RWPE1 (cell line): Measurements from ENCODE around the gene CLPTM1.

ENCODE experiments used
- CTCF ChIA-PET: fragments of 350-600 bp; sonication (Branson Sonifier 250); formaldehyde crosslinking; extraction: SDS; loops from one replicate; lab custom pipeline; 2021; lab: Yijun Ruan, JAX
- POLR2A ChIA-PET: fragments of 400-600 bp; formaldehyde crosslinking; extraction: SDS; loops from one replicate; lab custom pipeline; 2020; ENCODE audit warnings: antibody characterized with exemption; ENCODE audit not compliant: low non-redundant PET; lab: Yijun Ruan, JAX
- DNase-seq: peaks from one replicate; pipeline ENCODE4 v3.0.0; 2012; ENCODE audit warnings: low spot score
- H3K27ac ChIP-seq: fragments of 450-650 bp; 2 replicates; pipeline ENCODE4 v1.5.1; 2017
- TF ChIP-seq, protein P1 (sequence below): fragments of 450-650 bp; conservative IDR thresholded peaks from 2 replicates; pipeline ENCODE4 v1.5.1; 2017; ENCODE audit warnings: low read depth, mild to moderate bottlenecking

The CLPTM1 gene

DNA sequence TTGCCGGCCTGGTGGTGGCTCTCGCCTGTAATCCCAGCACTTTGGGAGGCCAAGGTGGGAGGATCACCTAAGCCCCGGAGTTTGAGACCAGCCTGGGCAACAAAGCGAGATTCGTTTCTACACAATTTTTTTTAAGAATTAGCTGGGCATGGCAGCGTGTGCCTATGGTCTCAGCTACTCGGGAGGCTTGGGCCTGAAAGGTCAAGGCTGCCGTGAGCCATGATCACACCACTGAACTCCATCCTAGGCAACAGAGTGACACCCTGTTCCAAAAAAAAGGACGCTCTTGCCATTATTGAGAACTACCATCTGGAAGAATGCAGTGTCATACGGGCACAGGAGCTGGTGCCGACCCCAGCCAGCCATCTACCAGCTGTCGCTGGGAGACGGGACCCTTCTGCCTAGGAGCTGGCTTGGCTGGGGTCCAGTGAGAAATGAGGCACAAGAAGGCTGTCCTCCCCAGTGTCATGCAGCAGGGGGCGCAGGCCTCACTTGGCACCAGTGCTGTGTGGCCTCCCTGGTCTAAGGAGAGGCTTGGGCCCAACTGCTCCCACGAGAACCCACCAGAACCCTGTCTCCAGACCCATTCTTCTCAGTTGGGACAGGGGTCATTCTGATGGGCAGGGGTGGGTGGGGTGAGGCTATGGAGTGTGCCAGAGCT is 33.8 kb downstream of the CLPTM1 start:
- ChIA-PET POLR2A (no interaction called here), CTCF (interaction anchor here (0.6 to 1.4 kb wide), 4 partner anchors 12 to 76 kb away, joined by 4 to 6 read pairs (median 5); no protein-coding TSS in a partner anchor)
- peak; percentile 21 for DNase-seq
- no peak overlapping the region for H3K27ac ChIP-seq
- TF ChIP-seq, protein P1, sequence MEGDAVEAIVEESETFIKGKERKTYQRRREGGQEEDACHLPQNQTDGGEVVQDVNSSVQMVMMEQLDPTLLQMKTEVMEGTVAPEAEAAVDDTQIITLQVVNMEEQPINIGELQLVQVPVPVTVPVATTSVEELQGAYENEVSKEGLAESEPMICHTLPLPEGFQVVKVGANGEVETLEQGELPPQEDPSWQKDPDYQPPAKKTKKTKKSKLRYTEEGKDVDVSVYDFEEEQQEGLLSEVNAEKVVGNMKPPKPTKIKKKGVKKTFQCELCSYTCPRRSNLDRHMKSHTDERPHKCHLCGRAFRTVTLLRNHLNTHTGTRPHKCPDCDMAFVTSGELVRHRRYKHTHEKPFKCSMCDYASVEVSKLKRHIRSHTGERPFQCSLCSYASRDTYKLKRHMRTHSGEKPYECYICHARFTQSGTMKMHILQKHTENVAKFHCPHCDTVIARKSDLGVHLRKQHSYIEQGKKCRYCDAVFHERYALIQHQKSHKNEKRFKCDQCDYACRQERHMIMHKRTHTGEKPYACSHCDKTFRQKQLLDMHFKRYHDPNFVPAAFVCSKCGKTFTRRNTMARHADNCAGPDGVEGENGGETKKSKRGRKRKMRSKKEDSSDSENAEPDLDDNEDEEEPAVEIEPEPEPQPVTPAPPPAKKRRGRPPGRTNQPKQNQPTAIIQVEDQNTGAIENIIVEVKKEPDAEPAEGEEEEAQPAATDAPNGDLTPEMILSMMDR = peak; percentile 55

DNA sequence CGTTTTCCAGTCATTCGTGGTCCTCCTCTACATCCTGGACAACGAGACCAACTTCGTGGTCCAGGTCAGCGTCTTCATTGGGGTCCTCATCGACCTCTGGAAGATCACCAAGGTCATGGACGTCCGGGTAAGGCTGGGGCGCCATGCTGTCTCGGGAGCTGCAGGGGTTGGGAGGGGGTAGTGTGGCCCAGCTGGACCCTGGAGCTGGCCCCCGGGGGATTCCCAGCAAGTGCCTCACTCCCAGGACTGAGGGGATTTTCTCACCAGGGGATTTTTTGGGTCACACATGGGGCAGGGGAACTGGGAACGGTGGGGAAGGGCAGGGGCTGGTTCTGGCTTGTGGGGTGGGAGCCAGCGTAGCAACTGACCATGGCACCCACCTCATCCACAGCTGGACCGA is 35.3 kb downstream of the CLPTM1 start:
- ChIA-PET CTCF (no interaction called here), POLR2A (no interaction called here)
- H3K27ac ChIP-seq = no peak overlapping the region
- DNase-seq = no peak
- TF ChIP-seq, protein P1 = no peak

DNA sequence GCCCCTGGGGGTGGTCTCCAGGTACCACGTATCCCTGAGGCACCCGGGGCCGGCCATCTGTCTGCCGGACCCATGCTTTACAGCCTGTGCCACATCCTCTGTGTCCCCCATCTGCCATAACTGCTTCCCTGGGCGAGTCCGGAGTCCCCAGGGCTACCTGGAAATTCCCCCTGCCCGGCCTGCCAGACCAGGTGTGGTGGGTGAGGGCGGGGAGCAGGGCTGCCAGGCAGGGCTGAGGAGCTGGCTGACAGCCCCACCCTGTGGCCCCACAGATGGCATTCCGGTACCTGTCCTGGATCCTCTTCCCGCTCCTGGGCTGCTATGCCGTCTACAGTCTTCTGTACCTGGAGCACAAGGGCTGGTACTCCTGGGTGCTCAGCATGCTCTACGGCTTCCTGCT is 35.8 kb downstream of the CLPTM1 start:
- no peak for DNase-seq
- POLR2A ChIA-PET = no interaction called here
- peak overlapping the region; percentile 21; the same call in 1 of the 2 replicates for H3K27ac ChIP-seq
- TF ChIP-seq, protein P1 = no peak
- CTCF ChIA-PET = no interaction called here

DNA sequence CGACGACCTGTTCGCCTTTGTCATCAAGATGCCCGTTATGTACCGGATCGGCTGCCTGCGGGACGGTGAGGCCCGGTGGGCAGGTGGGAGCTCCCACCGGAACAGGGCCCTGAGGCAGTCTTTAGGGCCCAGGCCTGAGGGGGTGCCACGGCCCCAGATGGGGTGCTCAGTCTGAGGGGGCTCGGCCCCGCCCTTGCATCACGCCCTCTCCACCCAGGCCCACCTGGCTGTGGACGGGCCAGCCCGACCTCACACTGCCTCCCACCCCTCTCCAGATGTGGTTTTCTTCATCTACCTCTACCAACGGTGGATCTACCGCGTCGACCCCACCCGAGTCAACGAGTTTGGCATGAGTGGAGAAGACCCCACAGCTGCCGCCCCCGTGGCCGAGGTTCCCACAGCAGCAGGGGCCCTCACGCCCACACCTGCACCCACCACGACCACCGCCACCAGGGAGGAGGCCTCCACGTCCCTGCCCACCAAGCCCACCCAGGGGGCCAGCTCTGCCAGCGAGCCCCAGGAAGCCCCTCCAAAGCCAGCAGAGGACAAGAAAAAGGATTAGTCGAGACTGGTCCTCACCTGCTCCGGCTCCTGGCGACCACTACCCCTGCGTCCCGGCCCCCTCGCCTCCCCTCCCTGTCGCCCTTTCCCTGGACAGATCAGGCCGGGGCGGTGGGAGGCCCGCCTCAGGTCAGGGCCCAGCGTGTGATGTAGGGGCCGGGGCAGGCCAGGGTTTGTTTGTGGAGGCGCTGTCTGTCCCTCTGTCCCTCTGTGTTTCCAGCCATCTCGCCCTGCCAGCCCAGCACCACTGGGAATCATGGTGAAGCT is 37.4 kb downstream of the CLPTM1 start:
- ChIA-PET POLR2A (interaction anchor here (1.0 kb wide), 1 partner anchor 9 kb away, joined by 3 read pairs; no protein-coding TSS in a partner anchor), CTCF (no interaction called here)
- DNase-seq = no peak
- H3K27ac ChIP-seq = no peak overlapping the region
- TF ChIP-seq, protein P1 = no peak

DNA sequence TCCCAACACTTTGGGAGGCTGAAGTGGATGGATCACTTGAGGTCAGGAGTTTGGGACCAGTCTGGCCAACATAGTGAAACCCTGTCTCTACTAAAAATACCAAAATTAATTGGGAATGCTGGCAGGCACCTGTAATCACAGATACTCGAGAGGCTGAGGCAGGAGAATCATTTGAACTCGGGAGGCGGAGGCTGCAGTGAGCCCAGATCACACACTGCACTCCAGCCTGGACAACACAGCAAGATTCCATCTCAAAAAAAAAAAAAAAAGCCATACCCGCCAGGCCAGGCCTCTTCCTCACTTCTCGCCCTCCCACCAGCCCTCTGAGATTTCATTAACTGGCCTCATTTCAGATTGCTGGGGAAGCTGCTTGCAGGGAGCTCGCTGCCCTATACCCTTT is 38.3 kb downstream of the CLPTM1 start:
- ChIA-PET CTCF (no interaction called here), POLR2A (interaction anchor here (1.0 kb wide), 1 partner anchor 8 kb away, joined by 3 read pairs; no protein-coding TSS in a partner anchor)
- TF ChIP-seq, protein P1 = no peak
- peak overlapping the region; percentile 28 for H3K27ac ChIP-seq
- DNase-seq = no peak

DNA sequence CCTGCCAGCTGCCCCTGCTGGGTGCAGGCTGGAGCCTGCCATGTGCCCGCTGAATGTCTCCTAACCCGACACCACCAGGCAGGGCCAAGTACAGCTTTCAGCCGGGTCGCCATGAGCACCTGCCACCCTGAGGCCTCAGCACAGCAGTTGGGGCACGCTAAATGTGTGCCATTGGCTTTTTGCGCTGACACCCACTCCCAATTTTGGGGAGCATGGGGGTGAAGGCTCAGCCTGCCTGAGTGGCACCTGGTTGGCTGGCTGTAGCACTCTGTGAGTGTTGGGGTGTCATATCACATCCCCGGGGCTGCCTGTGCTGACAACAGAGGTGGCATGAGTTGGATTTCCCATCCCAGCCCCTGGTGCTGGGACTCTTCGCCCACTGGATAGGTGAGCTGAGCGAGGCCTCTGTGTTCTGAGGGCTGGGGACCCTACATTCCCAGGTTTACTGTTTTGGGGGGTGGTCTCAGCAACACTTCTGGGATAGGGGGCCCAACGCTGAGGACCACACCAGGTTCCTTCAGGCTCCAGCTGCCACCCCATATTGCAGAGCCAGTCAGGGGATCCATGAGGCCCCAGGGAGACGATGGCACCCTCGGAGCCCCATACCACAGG is 38.9 kb downstream of the CLPTM1 start:
- peak overlapping the region; percentile 28 for H3K27ac ChIP-seq
- CTCF ChIA-PET = no interaction called here
- POLR2A ChIA-PET = no interaction called here
- DNase-seq = no peak
- TF ChIP-seq, protein P1 = no peak
